GM12878 (cell line): ENCODE results near the gene RBBP5. TPM values are rescaled to one million over a fixed set of nuclear protein-coding genes. Genes with fewer than 3 reads are reported as not detected.

ENCODE experiments used
- ATAC-seq: fragments of 200-7000 bp; cut with Tn5 transposase; 3 replicates; pipeline ENCODE4 v1.9.1; 2020; ENCODE audit warnings: mild to moderate bottlenecking, moderate library complexity
- BruUV-seq: library from RNA; stranded (reverse); fragments of 400-500 nt; replicated peaks from 2 replicates; lab custom pipeline; 2021; lab: Mats Ljungman, UMichigan
- CTCF ChIA-PET: fragments of 300-600 bp; sonication (Branson Sonifier 250); formaldehyde crosslinking; extraction: SDS; loops from one replicate; lab custom pipeline; 2021; ENCODE audit warnings: inconsistent platforms; lab: Yijun Ruan, JAX
- POLR2A ChIA-PET: fragments of 350-600 bp; formaldehyde crosslinking; extraction: SDS; loops from one replicate; lab custom pipeline; 2021; ENCODE audit warnings: inconsistent platforms; lab: Charles Lee
- RAD21 ChIA-PET: fragments of 300-600 bp; sonication (Branson Sonifier 250); formaldehyde crosslinking; loops from one replicate; lab custom pipeline; 2023; ENCODE audit warnings: antibody characterized with exemption; ENCODE audit not compliant: unreplicated experiment; lab: Charles Lee
- SMC1A ChIA-PET: fragments of 300-600 bp; sonication (Branson Sonifier 250); formaldehyde crosslinking; loops from one replicate; lab custom pipeline; 2023; ENCODE audit not compliant: unreplicated experiment, uncharacterized antibody; lab: Charles Lee
- DNase-seq: peaks from one replicate; pipeline ENCODE4 v3.0.0-alpha.2; 2011; ENCODE audit warnings: low read depth, low spot score
- FAIRE-seq: peaks from 3 replicates; lab custom pipeline; 2011; peaks lifted over from hg19 to GRCh38; lab: Jason Lieb, UNC
- H2AFZ ChIP-seq: 2 replicates; pipeline ENCODE4 v1.6.0; 2011; ENCODE audit warnings: low read depth, low read length, control low read depth; ENCODE audit not compliant: control insufficient read depth
- H3K27ac ChIP-seq: 2 replicates; pipeline ENCODE4 v1.5.1; 2011; ENCODE audit warnings: control low read depth; ENCODE audit not compliant: control insufficient read depth, insufficient read depth
- H3K27me3 ChIP-seq, 2 experiments: replicated peaks in 1 of 2; 2 replicates each; pipeline versions ENCODE4 v1.6.0 to v1.6.1; 2011; ENCODE audit warnings: low read length in 1 of 2; ENCODE audit not compliant: control insufficient read depth in 2 of 2, insufficient read depth in 2 of 2
- H3K36me3 ChIP-seq, 2 experiments: 2 replicates each; pipeline ENCODE4 v1.5.1; 2011; ENCODE audit warnings: low read length in 1 of 2; ENCODE audit not compliant: control insufficient read depth in 2 of 2, insufficient read depth in 2 of 2
- H3K4me1 ChIP-seq: 2 replicates; pipeline ENCODE4 v1.6.1; 2011; ENCODE audit warnings: mild to moderate bottlenecking, low read length, moderate library complexity, mixed read lengths; ENCODE audit not compliant: control insufficient read depth, insufficient read depth
- H3K4me2 ChIP-seq: 2 replicates; pipeline ENCODE4 v1.6.0; 2011; ENCODE audit warnings: control low read depth; ENCODE audit not compliant: control insufficient read depth, insufficient read depth
- H3K4me3 ChIP-seq: fragments of 200-600 bp; sonication (generic); 2 replicates; pipeline ENCODE4 v1.5.1; 2016
- H3K79me2 ChIP-seq: 2 replicates; pipeline ENCODE4 v1.6.0; 2011; ENCODE audit warnings: low read length; ENCODE audit not compliant: control insufficient read depth, insufficient read depth
- H3K9ac ChIP-seq: 2 replicates; pipeline ENCODE4 v1.8.0; 2011; ENCODE audit warnings: low read length, control low read depth, mixed read lengths; ENCODE audit not compliant: control insufficient read depth, insufficient read depth
- H3K9me3 ChIP-seq: replicated peaks from 3 replicates; pipeline ENCODE4 v1.5.1; 2011; ENCODE audit warnings: mild to moderate bottlenecking, low read length; ENCODE audit not compliant: control insufficient read depth, insufficient read depth
- H4K20me1 ChIP-seq: 2 replicates; pipeline ENCODE4 v1.6.0; 2011; ENCODE audit not compliant: control insufficient read depth, insufficient read depth
- CBFB ChIP-seq: IDR thresholded peaks from 2 replicates; pipeline ENCODE4 v1.6.1; 2016; ENCODE audit warnings: antibody characterized with exemption, low read depth
- CEBPB ChIP-seq, 2 experiments: fragments of 150-350 bp in 1 of 2; IDR thresholded peaks; 2 replicates each; pipeline ENCODE4 v1.6.1; 2012 to 2014; ENCODE audit warnings: low read depth in 2 of 2, low read length in 2 of 2, borderline replicate concordance in 1 of 2, inconsistent platforms in 1 of 2
- CTCF ChIP-seq, 3 experiments: IDR thresholded peaks in 2 of 3; conservative IDR thresholded peaks in 1 of 3; 2 replicates each; pipeline ENCODE4 v1.5.1; 2011; ENCODE audit warnings: low read depth in 3 of 3, low read length in 3 of 3, mild to moderate bottlenecking in 3 of 3, control low read depth in 2 of 3, moderate library complexity in 2 of 3, inconsistent platforms in 1 of 3, mixed read lengths in 1 of 3; ENCODE audit not compliant: control insufficient read depth in 2 of 3, insufficient read depth in 1 of 3; ENCODE audit errors: extremely low read depth in 1 of 3
- JUNB ChIP-seq: IDR thresholded peaks from 2 replicates; pipeline ENCODE4 v1.6.1; 2016; ENCODE audit warnings: antibody characterized with exemption, mild to moderate bottlenecking
- MLLT1 ChIP-seq: fragments of 450-650 bp; IDR thresholded peaks from 2 replicates; pipeline ENCODE4 v1.6.1; 2016; ENCODE audit warnings: mild to moderate bottlenecking
- MTA3 ChIP-seq: IDR thresholded peaks from 2 replicates; pipeline ENCODE4 v1.6.1; 2012; ENCODE audit warnings: low read length, inconsistent platforms, borderline replicate concordance
- PRDM15 ChIP-seq: fragments of 450-650 bp; formaldehyde crosslinking; IDR thresholded peaks from 2 replicates; pipeline ENCODE4 v1.4.0; 2020; ENCODE audit warnings: mild to moderate bottlenecking, moderate library complexity
- RUNX3 ChIP-seq: IDR thresholded peaks from 2 replicates; pipeline ENCODE4 v1.6.1; 2012; ENCODE audit warnings: low read length, inconsistent platforms
- ZBED1 ChIP-seq: IDR thresholded peaks from 2 replicates; pipeline ENCODE4 v1.6.1; 2016; ENCODE audit warnings: borderline replicate concordance
- WGBS: methylation state at CpG from one replicate; pipeline ENCODE4 v1.1.6; 2016; ENCODE audit warnings: low lambda C conversion rate; ENCODE audit not compliant: insufficient replicate concordance, insufficient coverage; ENCODE audit errors: missing lambda C conversion rate; 5-methylcytosine and 5-hydroxymethylcytosine counted together
- in situ Hi-C: fragments of 300-500 bp; cut with MboI; formaldehyde crosslinking; loops from 9 replicates; pipeline ENCODE4 v1.14.3; 2018; ENCODE audit warnings: mixed read lengths
- intact Hi-C: fragments of 100-400 bp; cut with micrococcal nuclease; formaldehyde crosslinking; loops from one replicate; pipeline ENCODE4 v1.14.2; 2022; ENCODE audit not compliant: unreplicated experiment
- polyA plus RNA-seq, 11 experiments: library from polyadenylated mRNA; depleted of rRNA in 4 of 11; unstranded in 6 of 11; stranded (reverse) in 5 of 11; fragments of >200 nt; fragmentation: Nextera tagmentation in 4 of 11; fragmentation: Illumina TruSeq in 1 of 11; extraction: Ambion mirVana in 4 of 11; extraction: Trizol in 1 of 11; gene quantifications; 1 replicate in 1 of 11; 2 replicates in 10 of 11; pipeline versions ENCODE4 v1.2.1 to v1.2.3, GENCODE V29; 2011 to 2016; ENCODE audit warnings: inconsistent platforms in 2 of 11, missing spikeins in 2 of 11, low read depth in 1 of 11
- total RNA-seq, 4 experiments: library from RNA; depleted of rRNA in 3 of 4; stranded (reverse); fragments of >200 nt in 3 of 4; fragmentation: Illumina TruSeq in 1 of 4; extraction: Trizol in 1 of 4; gene quantifications; 2 replicates each; pipeline versions ENCODE4 v1.2.1 to v1.2.3, GENCODE V29; 2013 to 2021

Gene RBBP5
- total and polyA plus RNA-seq, 10 of the 15 experiments (the other 5 are each of a cell fraction or from before 2014, with no cell fraction given): 10.0 to 20.6 (median 14.8) TPM

GRCh38 chr1:205171369-205171768 lies 49.6 kb upstream of the RBBP5 start:
- no peak for DNase-seq
- Histone ChIP-seq H3K36me3 (no peaks in the 10 kb centered on the region; a peak in 1 of 4 replicates), H3K79me2 (no peaks in the 10 kb centered on the region), H3K9me3 (no peaks in the 10 kb centered on the region), H3K27me3 (no peaks in the 10 kb centered on the region), H3K9ac (no peak overlapping the region), H3K4me1 (no peaks in the 10 kb centered on the region; the same call in 1 of the 2 replicates), H3K27ac (no peak overlapping the region), H2AFZ (no peak overlapping the region)
- RAD21 ChIA-PET: no interaction called here
- no peak for ATAC-seq
- 52% methylated on average over 3 of the region's 5 CpGs for WGBS
- CTCF ChIA-PET: interaction anchor here (0.6 to 1.2 kb wide), 2 partner anchors 110 to 195 kb away, joined by 3 read pairs; no protein-coding TSS in a partner anchor
- in situ Hi-C loops: no loop called here
- intact Hi-C loops: no loop called here
- SMC1A ChIA-PET: no interaction called here
- no peak for FAIRE-seq
- TF ChIP-seq MTA3 (no peak), MLLT1 (peak; percentile 51; the same call in 1 of the 2 replicates), PRDM15 (CRISPR knock-in tag) (no peak), CTCF (IDR thresholded peaks at IDR 0.05 in 2 of 3, conservative IDR thresholded peaks at IDR 0.05 in 1 of 3; ENCODE audit: control insufficient read depth in 2 of 3, extremely low read depth in 1 of 3, insufficient read depth in 1 of 3, low read depth in 3 of 3, low read length in 3 of 3) (no peak), RUNX3 (peak; percentile 87), CEBPB (IDR thresholded peaks at IDR 0.05; ENCODE audit: borderline replicate concordance in 1 of 2, low read depth in 2 of 2, low read length in 2 of 2) (no peak), CBFB (0 out of 2 replicates have a peak, but pooled peaks have one; percentile 43), JUNB (no peak), ZBED1 (no peak)
- TF ChIP-seq, all 136 proteins: peak for 3
- H3K4me2 ChIP-seq: no peak overlapping the region
- no peak overlapping the region for H3K4me3 ChIP-seq
- POLR2A ChIA-PET: interaction anchor here (0.6 to 0.7 kb wide), 2 partner anchors 88 to 565 kb away, joined by 3 to 4 read pairs; no protein-coding TSS in a partner anchor
- H4K20me1 ChIP-seq: no peaks in the 10 kb centered on the region
- BruUV-seq: no TSS peak
